A673 (cell line): ENCODE results near the gene FPGS.
A peak's percentile ranks its signal among the peaks of the same experiment; 100 is the strongest.

Experiments used
- CTCF ChIP-seq: fragments of 300-800, 200-600 bp; sonication (generic); conservative IDR thresholded peaks from 2 replicates; pipeline ENCODE4 v1.5.1; 2017; ENCODE audit warnings: low read depth, mild to moderate bottlenecking, antibody characterized with exemption, low read length, moderate library complexity, mixed read lengths
- EZH2 ChIP-seq: fragments of 200-600 bp; sonication (generic); IDR thresholded peaks from 2 replicates; pipeline ENCODE4 v1.6.1; 2017; ENCODE audit warnings: borderline replicate concordance, low read depth, mild to moderate bottlenecking, mixed read lengths, antibody characterized with exemption, low read length; ENCODE audit not compliant: poor library complexity, severe bottlenecking

- TF ChIP-seq CTCF (peak; percentile 45), EZH2 (no peak)
Observed at GRCh38 chr9:127763918-127764384, 38.7 kb upstream of the FPGS start.
